Adipocyte (in vitro differentiated cells): Measurements from ENCODE around the gene KCTD1.
A peak's percentile ranks its signal among the peaks of the same experiment; 100 is the strongest.

ENCODE experiments used
- DNase-seq: peaks from one replicate; pipeline ENCODE4 v3.0.0-alpha.2; 2015; ENCODE audit warnings: low read depth
- H3K27me3 ChIP-seq: replicated peaks from 2 replicates; pipeline ENCODE4 v1.7.0; 2013; ENCODE audit warnings: mild to moderate bottlenecking, low read length, moderate library complexity; ENCODE audit not compliant: control insufficient read depth, insufficient read depth
- H3K36me3 ChIP-seq: 2 replicates; pipeline ENCODE4 v1.7.0; 2013; ENCODE audit warnings: low read length, mild to moderate bottlenecking, moderate library complexity; ENCODE audit not compliant: control insufficient read depth, insufficient read depth, severe bottlenecking
- H3K4me1 ChIP-seq: 2 replicates; pipeline ENCODE4 v1.7.0; 2013; ENCODE audit warnings: mild to moderate bottlenecking, low read length, moderate library complexity; ENCODE audit not compliant: control insufficient read depth, insufficient read depth
- H3K4me3 ChIP-seq: 2 replicates; pipeline ENCODE4 v1.7.0; 2013; ENCODE audit warnings: mild to moderate bottlenecking, low read length, moderate library complexity
- H3K9ac ChIP-seq: 2 replicates; pipeline ENCODE4 v1.7.0; 2013; ENCODE audit warnings: mild to moderate bottlenecking, low read length, moderate library complexity
- H3K9me3 ChIP-seq: 2 replicates; pipeline ENCODE4 v1.7.0; 2013; ENCODE audit warnings: mild to moderate bottlenecking, low read length, moderate library complexity; ENCODE audit not compliant: control insufficient read depth

Gene KCTD1

GRCh38 chr18:26418225-26418624 is 130.1 kb downstream of the KCTD1 start:
- no peaks in the 10 kb centered on the region for H3K36me3 ChIP-seq
- no peak for DNase-seq
- H3K9ac ChIP-seq, result no peak overlapping the region
- peaks cover 5% of the 10 kb centered on the region for H3K27me3 ChIP-seq
- H3K9me3 ChIP-seq, result no peaks in the 10 kb centered on the region
- H3K4me3 ChIP-seq, result no peak overlapping the region
- peaks cover 19% of the 10 kb centered on the region for H3K4me1 ChIP-seq

- no peaks in the 10 kb centered on the region for H3K27me3 ChIP-seq
- H3K4me3 ChIP-seq, result no peak overlapping the region
- H3K36me3 ChIP-seq, result no peaks in the 10 kb centered on the region
- H3K4me1 ChIP-seq, result peaks cover 19% of the 10 kb centered on the region
- no peak overlapping the region for H3K9ac ChIP-seq
- H3K9me3 ChIP-seq, result no peaks in the 10 kb centered on the region
- DNase-seq, result no peak
These were observed 131.2 kb downstream of the KCTD1 start for GRCh38 chr18:26417190-26417589.

GRCh38 chr18:26416652-26417150 is 131.7 kb downstream of the KCTD1 start:
- Histone ChIP-seq H3K9me3 (no peaks in the 10 kb centered on the region), H3K4me1 (peaks cover 19% of the 10 kb centered on the region), H3K27me3 (no peaks in the 10 kb centered on the region), H3K36me3 (no peaks in the 10 kb centered on the region), H3K9ac (no peak overlapping the region), H3K4me3 (no peak overlapping the region)
- DNase-seq, result no peak

DNA sequence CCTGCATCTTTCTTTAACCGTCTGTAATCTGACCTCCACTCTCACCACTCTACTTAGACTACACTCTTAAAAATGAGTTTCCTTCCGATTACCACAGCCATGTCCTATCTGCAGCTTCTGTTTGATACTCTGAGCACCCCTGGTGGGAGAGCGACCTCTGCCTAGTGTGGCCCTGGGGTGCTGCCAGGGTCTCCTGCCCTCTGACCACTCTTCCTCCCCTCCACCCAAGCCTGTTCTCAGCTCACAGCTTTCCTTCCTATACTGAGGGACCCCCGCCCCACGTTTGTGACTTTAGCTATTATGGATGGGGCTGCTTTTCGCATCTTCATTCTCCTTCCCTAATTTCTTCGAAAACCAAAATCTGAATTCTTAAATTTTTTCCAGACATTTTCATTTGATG is 132.7 kb downstream of the KCTD1 start:
- no peaks in the 10 kb centered on the region for H3K27me3 ChIP-seq
- H3K4me3 ChIP-seq, result no peak overlapping the region
- no peak for DNase-seq
- no peaks in the 10 kb centered on the region for H3K36me3 ChIP-seq
- peaks cover 19% of the 10 kb centered on the region for H3K4me1 ChIP-seq
- no peaks in the 10 kb centered on the region for H3K9me3 ChIP-seq
- H3K9ac ChIP-seq, result no peak overlapping the region

GRCh38 chr18:26414901-26415440 is 133.4 kb downstream of the KCTD1 start:
- Histone ChIP-seq H3K27me3 (no peaks in the 10 kb centered on the region), H3K4me3 (peak overlapping the region; percentile 32), H3K4me1 (peaks cover 16% of the 10 kb centered on the region), H3K36me3 (no peaks in the 10 kb centered on the region), H3K9me3 (no peaks in the 10 kb centered on the region), H3K9ac (no peak overlapping the region)
- DNase-seq, result peak; percentile 27

DNA sequence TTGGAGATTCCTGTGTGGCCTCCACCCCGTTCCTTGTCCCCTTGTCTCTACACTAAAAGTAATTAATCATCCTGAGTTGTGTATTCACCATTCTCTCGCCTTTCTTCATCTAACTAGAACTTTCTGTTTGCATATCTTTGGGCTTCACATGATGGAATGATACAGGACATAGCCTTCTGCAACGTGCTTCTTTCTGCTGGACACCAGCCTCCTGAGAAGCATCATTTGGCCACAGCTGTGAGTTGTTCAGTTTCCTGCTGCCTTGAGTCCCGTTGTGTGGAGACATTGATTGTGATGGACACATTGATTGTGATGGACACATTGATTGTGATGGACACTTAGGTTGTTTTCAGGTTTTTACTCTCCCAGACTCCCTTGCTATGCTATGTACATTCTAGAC is 139.3 kb downstream of the KCTD1 start:
- Histone ChIP-seq H3K9ac (no peak overlapping the region), H3K36me3 (no peaks in the 10 kb centered on the region), H3K9me3 (no peaks in the 10 kb centered on the region), H3K4me1 (no peaks in the 10 kb centered on the region), H3K27me3 (no peaks in the 10 kb centered on the region), H3K4me3 (no peak overlapping the region)
- no peak for DNase-seq

DNA sequence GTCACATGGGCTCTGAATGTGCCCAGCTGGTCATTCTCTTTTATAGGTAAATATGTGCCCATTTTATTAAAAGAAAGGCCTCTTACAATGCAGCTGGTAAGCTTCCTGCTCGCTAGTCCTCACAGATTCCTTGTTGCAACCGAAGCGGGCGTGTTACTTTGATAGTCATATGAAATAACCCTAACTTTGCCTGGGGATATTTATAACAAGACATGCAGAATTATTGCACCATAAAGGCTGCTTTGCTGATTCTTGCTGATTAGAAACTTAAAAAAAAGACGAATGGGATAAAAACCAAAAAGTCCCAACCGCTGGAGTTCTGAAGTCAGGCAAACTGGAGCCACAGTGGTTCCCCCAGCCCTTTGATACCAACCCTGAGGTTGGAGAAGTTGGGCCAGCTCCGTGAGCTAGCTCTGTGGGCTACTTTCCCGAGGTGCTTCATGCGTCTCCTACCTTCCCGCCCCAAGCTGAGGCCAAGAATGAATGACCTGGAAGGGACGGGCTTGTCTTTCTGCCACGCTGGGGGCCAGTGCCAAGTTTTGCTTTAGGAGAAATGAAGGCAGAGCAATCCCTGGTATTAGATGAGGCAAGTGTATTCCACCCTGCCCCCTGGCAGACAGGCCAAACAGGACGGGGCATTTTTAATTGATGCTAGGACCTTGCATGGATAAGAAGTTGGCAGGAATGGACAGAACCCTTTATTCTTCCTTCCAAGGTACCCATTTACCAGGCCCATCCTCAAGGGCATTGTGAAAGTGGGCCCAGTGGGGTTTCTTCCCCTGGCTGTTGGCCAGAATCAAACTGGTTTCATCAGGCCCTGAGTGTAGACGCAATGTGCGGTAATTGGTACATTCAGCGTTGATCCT is 140.4 kb downstream of the KCTD1 start:
- no peak overlapping the region for H3K4me3 ChIP-seq
- peaks cover 9% of the 10 kb centered on the region for H3K4me1 ChIP-seq
- no peaks in the 10 kb centered on the region for H3K27me3 ChIP-seq
- no peak overlapping the region for H3K9ac ChIP-seq
- H3K36me3 ChIP-seq, result no peaks in the 10 kb centered on the region
- peak; percentile 86 for DNase-seq
- no peaks in the 10 kb centered on the region for H3K9me3 ChIP-seq

DNA sequence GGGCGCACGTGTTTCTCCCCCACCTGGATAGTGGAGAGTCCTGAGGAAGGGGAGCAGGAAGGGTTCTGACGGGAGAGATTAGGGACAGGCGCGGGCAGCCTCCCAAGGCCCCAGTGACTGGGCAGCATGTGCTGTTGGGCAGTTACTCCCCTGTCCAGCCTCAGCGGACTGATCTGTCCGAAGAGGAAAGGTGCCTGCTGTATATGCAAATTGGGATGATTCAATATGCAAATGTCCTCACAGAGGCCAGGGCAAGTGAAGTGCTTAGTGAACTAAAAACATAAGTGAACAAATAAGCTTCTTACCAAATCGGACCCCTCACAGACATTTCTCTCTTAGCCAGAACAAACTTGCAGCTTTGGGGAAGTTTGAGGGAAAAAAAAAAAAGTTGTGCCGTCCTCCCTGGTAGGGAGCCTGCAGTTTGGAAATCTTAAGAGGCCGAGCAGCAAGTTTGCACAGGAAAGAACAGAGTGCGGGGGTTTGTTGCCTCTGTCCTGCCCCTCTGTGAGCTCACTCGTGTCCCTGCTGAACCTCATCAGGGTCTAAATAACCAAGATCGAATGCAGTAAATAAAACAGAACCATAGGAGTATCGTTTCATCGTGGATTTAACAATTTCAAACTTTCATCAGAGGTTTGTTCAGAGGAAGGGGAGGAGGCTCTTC is 141.4 kb downstream of the KCTD1 start:
- H3K9ac ChIP-seq, result no peak overlapping the region
- H3K27me3 ChIP-seq, result no peaks in the 10 kb centered on the region
- H3K9me3 ChIP-seq, result no peaks in the 10 kb centered on the region
- DNase-seq, result no peak
- peaks cover 14% of the 10 kb centered on the region for H3K4me1 ChIP-seq
- H3K4me3 ChIP-seq, result no peak overlapping the region
- H3K36me3 ChIP-seq, result no peaks in the 10 kb centered on the region

GRCh38 chr18:26406324-26406723 is 142.0 kb downstream of the KCTD1 start:
- Histone ChIP-seq H3K9me3 (no peaks in the 10 kb centered on the region), H3K36me3 (no peaks in the 10 kb centered on the region), H3K4me3 (no peak overlapping the region), H3K9ac (no peak overlapping the region), H3K4me1 (peaks cover 14% of the 10 kb centered on the region), H3K27me3 (no peaks in the 10 kb centered on the region)
- no peak for DNase-seq

GRCh38 chr18:26405190-26405801 is 143.1 kb downstream of the KCTD1 start:
- Histone ChIP-seq H3K27me3 (no peaks in the 10 kb centered on the region), H3K36me3 (no peaks in the 10 kb centered on the region), H3K9ac (no peak overlapping the region), H3K4me3 (no peak overlapping the region), H3K4me1 (peaks cover 14% of the 10 kb centered on the region), H3K9me3 (no peaks in the 10 kb centered on the region)
- DNase-seq, result peak; percentile 35
